Heart left ventricle (tissue), 16 donors: ENCODE data around the gene KRT81. TPM values are rescaled to one million over a fixed set of nuclear protein-coding genes. Genes with fewer than 3 reads are reported as not detected.
"Not testable (repeated sequence)": the region's sequence is repeated elsewhere in the genome, so short reads cannot be mapped to it uniquely, and the experiment has no call there.

Source experiments
- ATAC-seq, 4 donors: fragments of 200-7000 bp; cut with Tn5 transposase; one replicate each; pipeline ENCODE4 v1.9.1; 2020 to 2022; ENCODE audit warnings: moderate library complexity in 4 of 4, mild to moderate bottlenecking in 3 of 4, moderate number of reproducible peaks in 1 of 4
- DNase-seq, 5 donors: peaks; one replicate each; pipeline ENCODE4 v3.0.0-alpha.2; 2020
- H3K27ac ChIP-seq, 12 donors: fragments of 200-600 bp; sonication (generic) in 4 of 12; one replicate each; pipeline versions ENCODE4 v1.5.0 to v1.8.0; 2016 to 2022; ENCODE audit warnings: mild to moderate bottlenecking in 2 of 12
- H3K27me3 ChIP-seq, 9 donors: fragments of 200-600 bp; sonication (generic) in 2 of 9; one replicate each; pipeline versions ENCODE4 v1.5.1 to v1.8.0; 2016 to 2022; ENCODE audit warnings: mild to moderate bottlenecking in 3 of 9
- H3K36me3 ChIP-seq, 9 donors: fragments of 200-600 bp; sonication (generic) in 2 of 9; one replicate each; pipeline versions ENCODE4 v1.5.0 to v1.8.0; 2018 to 2022; ENCODE audit warnings: mild to moderate bottlenecking in 2 of 9
- H3K4me1 ChIP-seq, 12 donors: fragments of 200-600 bp; sonication (generic) in 4 of 12; one replicate each; pipeline versions ENCODE4 v1.5.0 to v1.8.0; 2016 to 2022; ENCODE audit warnings: mild to moderate bottlenecking in 3 of 12
- H3K4me3 ChIP-seq, 12 donors: fragments of 200-600 bp; sonication (generic) in 4 of 12; one replicate each; pipeline versions ENCODE4 v1.5.0 to v1.8.0; 2017 to 2022; ENCODE audit warnings: mild to moderate bottlenecking in 9 of 12, moderate library complexity in 4 of 12
- H3K9me3 ChIP-seq, 12 donors: fragments of 200-600 bp; sonication (generic) in 4 of 12; one replicate each; pipeline versions ENCODE4 v1.5.0 to v1.8.0; 2016 to 2022; ENCODE audit warnings: mild to moderate bottlenecking in 1 of 12
- POLR2A ChIP-seq, 2 donors: fragments of 450-650 bp; IDR thresholded peaks; one replicate each; pipeline ENCODE4 v1.6.1; 2017; ENCODE audit warnings: antibody characterized with exemption in 2 of 2, mild to moderate bottlenecking in 2 of 2, moderate library complexity in 2 of 2
- WGBS, 4 donors: extraction: QIAGEN DNeasy Blood & Tissue Kit in 2 of 4; methylation state at CpG; one replicate each; pipeline versions ENCODE4 v1.1.5 to v1.1.7; 2013 to 2018; 5-methylcytosine and 5-hydroxymethylcytosine counted together
- intact Hi-C, 10 donors: fragments of 100-400 bp; cut with DNase I; formaldehyde crosslinking; loops; one replicate each; pipeline versions ENCODE4 v1.11.1 to v1.14.2; 2022
- polyA plus RNA-seq, 2 donors: library from polyadenylated mRNA; stranded (reverse); fragments of 200-250 nt; gene quantifications; one replicate each; pipeline ENCODE4 v1.2.3, GENCODE V29; 2013
- total RNA-seq, 9 donors: library from RNA; depleted of rRNA in 2 of 9; stranded (reverse); fragments of >200 nt in 2 of 9; fragmentation: NEBNext Ultra II Directional in 3 of 9; extraction: Animal tissue kit (Norgen Biotek cat#: 25700) in 3 of 9; gene quantifications; one replicate each; pipeline versions ENCODE4 v1.1.0 to v1.2.4, GENCODE V29; 2016 to 2023
- TF ChIP-seq, protein P1 (sequence below), 12 donors: fragments of 200-600 bp; sonication (generic) in 4 of 12; IDR thresholded peaks; one replicate each; pipeline versions ENCODE4 v1.5.0 to v1.8.0; 2018 to 2022; ENCODE audit warnings: antibody characterized with exemption in 12 of 12, mild to moderate bottlenecking in 5 of 12
- donor health status: ischemic (EF 13 %, LVEDD 7.1; RV severe dilation, severe dysfunction).
- donor health status: healthy with polysubstance abuse.
- donor health status: DM: no; HTN: yes; CAD: no.
- donor health status: DM: no; HTN: no; CAD: no.
- donor health status: ischemic (EF 25% LVEDD 6.9; RV normal size, moderate dysfunction).
- donor health status: ischemic (EF 25% LVEDD 5.7; RV mildly dilated, moderate dysfunction).
- donor health status: healthy.
- donor health status: DM: yes; HTN: yes; CAD: no.
- donor health status: ischemic (EF 35%, LVEDD 5.7; RV mildly dilated, moderate dysfunction).
- donor health status: nonischemic (EF 11% LVEDD 7.7; RV severe dilation, severe dysfunction).
- donor health status: DM: yes; HTN: yes; CAD: no.
- donor health status: PGD.
- donor health status: ischemic (EF 29% LVEDD 5.4; RV normal size, mild dysfunction).
- donor health status: nonischemic (EF 23%, LVEDD 6.1; RV moderate dilation, normal function).

Gene KRT81
- total and polyA plus RNA-seq, 11 donors = not detected

DNA sequence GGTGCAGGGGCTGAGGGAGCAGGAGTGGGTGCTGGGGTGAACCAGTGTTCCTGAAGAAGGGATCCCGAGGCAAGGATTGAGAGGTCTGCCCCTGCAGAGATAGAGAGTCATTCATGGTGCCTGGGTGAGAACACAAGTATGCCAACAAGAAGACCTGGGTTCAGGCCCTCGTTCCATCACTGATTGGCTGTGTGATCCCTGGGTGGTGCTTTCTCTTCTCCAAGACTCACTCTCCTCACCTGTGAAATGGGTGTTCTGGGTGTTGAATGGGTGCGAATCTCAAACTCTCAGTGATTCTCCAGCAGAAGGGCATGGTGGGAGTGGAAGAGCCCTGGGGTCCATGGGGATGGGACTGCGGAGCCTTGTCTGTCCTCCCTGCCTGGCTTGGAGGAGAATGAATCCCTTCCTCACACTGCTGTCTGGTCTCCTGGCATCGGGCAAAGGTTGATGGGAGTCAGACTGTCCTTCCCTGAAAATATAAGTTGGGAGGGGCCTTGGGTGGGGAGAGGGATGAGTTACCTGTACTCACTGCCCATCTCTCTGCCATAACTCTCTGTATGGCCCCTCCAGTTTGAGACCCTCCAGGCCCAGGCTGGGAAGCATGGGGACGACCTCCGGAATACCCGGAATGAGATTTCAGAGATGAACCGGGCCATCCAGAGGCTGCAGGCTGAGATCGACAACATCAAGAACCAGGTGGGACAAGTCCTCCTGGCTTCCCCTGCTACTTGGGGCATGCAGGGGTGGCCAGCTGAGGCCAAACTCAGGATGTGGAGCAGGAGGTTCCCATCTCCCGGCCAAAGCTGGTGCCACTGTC, 48.7 kb downstream of the KRT81 start:
- Histone ChIP-seq H3K9me3 (no peaks in the 10 kb centered on the region), H3K27me3 (no peaks in the 10 kb centered on the region), H3K4me3 (no peak overlapping the region), H3K4me1 (peaks cover 0 to 24% (median 10%) of the 10 kb centered on the region in 12 donors), H3K27ac (no peak overlapping the region), H3K36me3 (no peaks in the 10 kb centered on the region)
- 94 to 97% (median 96%) methylated on average over 11 of the region's 11 CpGs for WGBS, 4 donors
- ATAC-seq = no peak
- intact Hi-C loops = no loop called here
- DNase-seq = peak in 1 of 5 donors; percentile 50
- TF ChIP-seq, protein P1, sequence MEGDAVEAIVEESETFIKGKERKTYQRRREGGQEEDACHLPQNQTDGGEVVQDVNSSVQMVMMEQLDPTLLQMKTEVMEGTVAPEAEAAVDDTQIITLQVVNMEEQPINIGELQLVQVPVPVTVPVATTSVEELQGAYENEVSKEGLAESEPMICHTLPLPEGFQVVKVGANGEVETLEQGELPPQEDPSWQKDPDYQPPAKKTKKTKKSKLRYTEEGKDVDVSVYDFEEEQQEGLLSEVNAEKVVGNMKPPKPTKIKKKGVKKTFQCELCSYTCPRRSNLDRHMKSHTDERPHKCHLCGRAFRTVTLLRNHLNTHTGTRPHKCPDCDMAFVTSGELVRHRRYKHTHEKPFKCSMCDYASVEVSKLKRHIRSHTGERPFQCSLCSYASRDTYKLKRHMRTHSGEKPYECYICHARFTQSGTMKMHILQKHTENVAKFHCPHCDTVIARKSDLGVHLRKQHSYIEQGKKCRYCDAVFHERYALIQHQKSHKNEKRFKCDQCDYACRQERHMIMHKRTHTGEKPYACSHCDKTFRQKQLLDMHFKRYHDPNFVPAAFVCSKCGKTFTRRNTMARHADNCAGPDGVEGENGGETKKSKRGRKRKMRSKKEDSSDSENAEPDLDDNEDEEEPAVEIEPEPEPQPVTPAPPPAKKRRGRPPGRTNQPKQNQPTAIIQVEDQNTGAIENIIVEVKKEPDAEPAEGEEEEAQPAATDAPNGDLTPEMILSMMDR (IDR thresholded peaks at IDR 0.05) = no peak
- no peak for TF ChIP-seq POLR2A (IDR thresholded peaks at IDR 0.05)

GRCh38 chr12:52241205-52241842, 50.0 kb downstream of the KRT81 start:
- Histone ChIP-seq H3K27me3 (no peaks in the 10 kb centered on the region), H3K4me3 (no peak overlapping the region), H3K36me3 (no peaks in the 10 kb centered on the region), H3K9me3 (no peaks in the 10 kb centered on the region), H3K27ac (no peak overlapping the region), H3K4me1 (peaks cover 0 to 17% (median 10%) of the 10 kb centered on the region in 12 donors)
- intact Hi-C loops = no loop called here
- peak in 1 of 5 donors; percentile 37 for DNase-seq
- no peak for ATAC-seq
- TF ChIP-seq, protein P1 (IDR thresholded peaks at IDR 0.05) = no peak
- no peak for TF ChIP-seq POLR2A (IDR thresholded peaks at IDR 0.05)
- WGBS, 4 donors = 83 to 86% (median 84%) methylated on average over 3 to 11 of the region's 11 CpGs

DNA sequence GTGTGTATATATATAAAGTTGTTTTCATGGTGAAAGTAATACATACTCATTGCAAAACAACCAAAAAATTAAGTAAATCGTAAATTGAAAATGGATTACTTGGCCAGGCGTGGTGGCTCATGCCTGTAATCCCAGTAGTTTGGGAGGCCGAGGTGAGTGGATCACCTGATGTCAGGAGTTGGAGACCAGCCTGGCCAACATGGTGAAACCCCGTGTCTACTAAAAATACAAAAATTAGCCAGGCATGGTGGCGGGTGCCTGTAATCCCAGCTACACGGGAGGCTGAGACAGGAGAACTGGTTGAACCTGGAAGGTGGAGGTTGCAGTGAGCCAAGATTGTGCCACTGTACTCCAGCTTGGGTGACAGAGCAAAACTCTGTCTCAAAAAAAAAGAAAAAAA, 51.1 kb downstream of the KRT81 start:
- intact Hi-C loops, H3K27me3 ChIP-seq, H3K36me3 ChIP-seq, H3K9me3 ChIP-seq, H3K4me3 ChIP-seq, ATAC-seq, H3K27ac ChIP-seq: not testable (repeated sequence)
- WGBS, 4 donors = 91 to 94% (median 93%) methylated on average over 6 of the region's 6 CpGs
- DNase-seq = peak in 1 of 5 donors; percentile 10
- H3K4me1 ChIP-seq = peaks cover 0 to 19% (median 10%) of the 10 kb centered on the region in 12 donors

GRCh38 chr12:52239767-52240166, 51.6 kb downstream of the KRT81 start:
- Histone ChIP-seq H3K27me3 (peaks cover 0 to 11% (median 0%) of the 10 kb centered on the region in 9 donors), H3K4me1 (peaks cover 0 to 24% (median 10%) of the 10 kb centered on the region in 12 donors), H3K9me3 (no peaks in the 10 kb centered on the region), H3K4me3 (no peak overlapping the region), H3K27ac (no peak overlapping the region), H3K36me3 (no peaks in the 10 kb centered on the region)
- no peak for ATAC-seq
- TF ChIP-seq POLR2A (IDR thresholded peaks at IDR 0.05) = no peak
- TF ChIP-seq, protein P1 (IDR thresholded peaks at IDR 0.05) = no peak
- DNase-seq = peak in 1 of 5 donors; percentile 5
- WGBS, 4 donors = 47 to 85% (median 72%) methylated on average over 2 of the region's 2 CpGs
- intact Hi-C loops = no loop called here
